Thyroid gland (tissue), 4 donors: ENCODE data around the gene DPF3.

Experiments
- CTCF ChIP-seq, 6 experiments: fragments of 200-600 bp in 3 of 6; fragments of 450-650 bp in 3 of 6; sonication (generic) in 3 of 6; IDR thresholded peaks; one replicate each; pipeline ENCODE4 v1.5.1; 2016 to 2019; ENCODE audit warnings: antibody characterized with exemption in 6 of 6, mild to moderate bottlenecking in 2 of 6, inconsistent platforms in 1 of 6, moderate library complexity in 1 of 6
- POLR2A ChIP-seq, 2 donors: fragments of 450-650 bp; IDR thresholded peaks; one replicate each; pipeline ENCODE4 v1.6.1; 2017; ENCODE audit warnings: antibody characterized with exemption in 2 of 2, mild to moderate bottlenecking in 2 of 2, moderate library complexity in 1 of 2

- TF ChIP-seq CTCF (IDR thresholded peaks at IDR 0.05) = no peak
- no peak for TF ChIP-seq POLR2A (IDR thresholded peaks at IDR 0.05)
These were observed 22.3 kb upstream of the DPF3 start for GRCh38 chr14:72916174-72916573.
